Erythroblast (primary cell): ENCODE measurements around the gene TTI1.

Experiments used
- GATA1 ChIP-seq: IDR thresholded peaks from 2 replicates; pipeline ENCODE4 v1.6.1; 2011; ENCODE audit warnings: low read depth, mild to moderate bottlenecking, control low read depth, low read length, moderate library complexity
- POLR2A ChIP-seq: IDR thresholded peaks from 2 replicates; pipeline ENCODE4 v1.6.1; 2011; ENCODE audit warnings: mild to moderate bottlenecking, low read length

GRCh38 chr20:38067717-38068365, 34.6 kb upstream of the TTI1 start:
- TF ChIP-seq POLR2A = no peak
- no peak for TF ChIP-seq GATA1
